Right atrium auricular region (tissue), 2 donors: ENCODE results near the gene SERPINH1. TPM values are rescaled to one million over a fixed set of nuclear protein-coding genes. Genes with fewer than 3 reads are reported as not detected.

Source experiments
- DNase-seq: peaks from one replicate; pipeline ENCODE4 v3.0.0-alpha.2; 2019; ENCODE audit warnings: low spot score
- H3K27ac ChIP-seq, 2 donors: fragments of 200-600 bp; sonication (generic); 1 replicate in 1 of 2; 2 replicates in 1 of 2; pipeline ENCODE4 v1.5.1; 2016 to 2019
- H3K27me3 ChIP-seq, 2 donors: fragments of 200-600 bp; sonication (generic); one replicate each; pipeline versions ENCODE4 v1.5.1 to v1.6.0; 2017 to 2019
- H3K36me3 ChIP-seq: fragments of 200-600 bp; sonication (generic); one replicate; pipeline ENCODE4 v1.5.1; 2016
- H3K4me1 ChIP-seq, 2 donors: fragments of 200-600 bp; sonication (generic); one replicate each; pipeline versions ENCODE4 v1.5.1 to v1.6.0; 2017 to 2019
- H3K4me3 ChIP-seq, 2 donors: fragments of 200-600 bp; sonication (generic); 1 replicate in 1 of 2; 2 replicates in 1 of 2; pipeline ENCODE4 v1.5.1; 2017 to 2019; ENCODE audit warnings: mild to moderate bottlenecking in 1 of 2, moderate library complexity in 1 of 2
- H3K9me3 ChIP-seq, 2 donors: fragments of 200-600 bp; sonication (generic); one replicate each; pipeline ENCODE4 v1.5.1; 2019
- CTCF ChIP-seq, 2 donors: fragments of 200-600 bp; sonication (generic); IDR thresholded peaks; one replicate each; pipeline ENCODE4 v1.5.1; 2019; ENCODE audit warnings: antibody characterized with exemption in 2 of 2
- total RNA-seq, 2 donors: library from RNA; depleted of rRNA; stranded (reverse); fragments of >200 nt; gene quantifications; one replicate each; pipeline ENCODE4 v1.1.0, GENCODE V29; 2016

The SERPINH1 gene
- total RNA-seq, 2 donors from 2014 or later = 114 to 195 TPM

- peak; percentile 73 to 78 for TF ChIP-seq CTCF (IDR thresholded peaks at IDR 0.05)
- Histone ChIP-seq H3K9me3 (no peaks in the 10 kb centered on the region), H3K4me1 (peaks cover 0 to 18% of the 10 kb centered on the region in 2 donors), H3K4me3 (no peak overlapping the region), H3K27me3 (no peaks in the 10 kb centered on the region), H3K36me3 (peaks cover 19% of the 10 kb centered on the region), H3K27ac (no peak overlapping the region)
- DNase-seq = no peak
Measured at GRCh38 chr11:75577207-75577606, 15.2 kb downstream of the SERPINH1 start.

GRCh38 chr11:75578977-75579376 lies 16.9 kb downstream of the SERPINH1 start:
- no peak for TF ChIP-seq CTCF (IDR thresholded peaks at IDR 0.05)
- Histone ChIP-seq H3K27ac (no peak overlapping the region), H3K4me3 (no peak overlapping the region), H3K27me3 (no peaks in the 10 kb centered on the region), H3K4me1 (peaks cover 0 to 33% of the 10 kb centered on the region in 2 donors), H3K9me3 (no peaks in the 10 kb centered on the region), H3K36me3 (peaks cover under 1% of the 10 kb centered on the region)
- no peak for DNase-seq

GRCh38 chr11:75579841-75580240 lies 17.8 kb downstream of the SERPINH1 start:
- Histone ChIP-seq H3K4me3 (no peak overlapping the region), H3K4me1 (peaks cover 0 to 42% of the 10 kb centered on the region in 2 donors)
- TF ChIP-seq CTCF (IDR thresholded peaks at IDR 0.05) = no peak

GRCh38 chr11:75582506-75582894 lies 20.4 kb downstream of the SERPINH1 start:
- Histone ChIP-seq H3K36me3 (no peaks in the 10 kb centered on the region), H3K4me1 (peaks cover 0 to 27% of the 10 kb centered on the region in 2 donors), H3K9me3 (no peaks in the 10 kb centered on the region), H3K27me3 (no peaks in the 10 kb centered on the region), H3K27ac (peak overlapping the region; percentile 93 to 97), H3K4me3 (peak overlapping the region in 1 of 2 donors; percentile 87)
- no peak for DNase-seq
- TF ChIP-seq CTCF (IDR thresholded peaks at IDR 0.05) = no peak

More at GRCh38 chr11:75579841-75580240, 17.8 kb downstream of the SERPINH1 start:
- Histone ChIP-seq H3K27ac (no peak overlapping the region), H3K9me3 (no peaks in the 10 kb centered on the region), H3K27me3 (no peaks in the 10 kb centered on the region), H3K36me3 (no peaks in the 10 kb centered on the region)
- no peak for DNase-seq

GRCh38 chr11:75582895-75583717 lies 21.1 kb downstream of the SERPINH1 start:
- H3K27ac ChIP-seq = peak overlapping the region; percentile 93 to 97
- peak; percentile 73 for DNase-seq
- no peaks in the 10 kb centered on the region for H3K27me3 ChIP-seq
- no peaks in the 10 kb centered on the region for H3K9me3 ChIP-seq
- peaks cover 0 to 27% of the 10 kb centered on the region in 2 donors for H3K4me1 ChIP-seq
- H3K4me3 ChIP-seq = peak overlapping the region; percentile 51 to 87
- H3K36me3 ChIP-seq = no peaks in the 10 kb centered on the region
- peak in 1 of 2 donors; percentile 40 for TF ChIP-seq CTCF (IDR thresholded peaks at IDR 0.05)
